ENCODE measurements around the gene FN1. TPM values are rescaled to one million over a fixed set of nuclear protein-coding genes. Genes with fewer than 3 reads are reported as not detected.

Gene FN1
- total RNA-seq, 1 experiment from 2014 or later: 564 TPM

DNA sequence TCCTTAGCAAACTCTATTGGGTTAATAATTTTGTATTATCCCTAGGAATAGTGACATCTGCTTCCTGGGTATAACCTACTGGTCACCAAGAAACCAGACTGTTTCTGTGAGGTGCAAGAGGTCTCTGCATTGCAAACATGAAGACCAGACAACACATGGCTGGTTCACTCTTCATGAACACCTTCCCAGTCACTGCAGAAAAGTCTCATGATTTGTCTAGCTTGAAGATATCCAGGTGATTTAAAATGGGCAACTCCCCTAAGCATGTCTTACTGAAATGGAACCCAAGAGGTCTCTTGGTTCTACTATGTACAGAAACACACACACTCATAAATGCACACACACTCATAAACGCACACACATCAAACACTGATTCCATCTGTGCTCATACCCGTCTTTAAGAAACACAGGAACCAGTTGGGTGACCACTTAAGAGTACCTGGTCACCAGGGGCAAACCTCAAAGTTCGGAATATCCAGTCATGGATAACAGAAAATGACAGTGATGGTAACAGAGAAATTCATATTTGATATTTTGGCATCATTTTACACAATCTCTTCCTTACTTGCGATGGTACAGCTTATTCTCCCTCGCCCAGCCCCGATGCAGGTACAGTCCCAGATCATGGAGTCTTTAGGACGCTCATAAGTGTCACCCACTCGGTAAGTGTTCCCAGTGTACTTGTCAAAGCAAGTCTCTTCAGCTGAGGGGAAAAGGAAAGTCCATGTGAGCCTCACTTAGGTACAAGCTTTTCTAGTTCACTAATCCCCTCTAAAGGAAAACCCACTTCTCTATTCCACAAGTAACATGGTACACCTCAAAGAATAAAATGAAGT, 2.9 kb downstream of the FN1 start:
- Mint-ChIP-seq H3K4me1 (ENCODE audit: insufficient read depth, unreplicated experiment) (peaks cover 29% of the 10 kb centered on the region), H3K36me3 (ENCODE audit: insufficient read depth, unreplicated experiment) (peaks cover 15% of the 10 kb centered on the region), H3K9me3 (ENCODE audit: unreplicated experiment) (no peaks in the 10 kb centered on the region), H3K27ac (ENCODE audit: low read depth, unreplicated experiment) (peak overlapping the region; percentile 91), H3K27me3 (ENCODE audit: insufficient read depth, unreplicated experiment) (no peaks in the 10 kb centered on the region), H3K4me3 (ENCODE audit: unreplicated experiment) (peak overlapping the region; percentile 53)
- BruUV-seq (replicated peaks): no TSS peak
- TF ChIP-seq, protein P1, sequence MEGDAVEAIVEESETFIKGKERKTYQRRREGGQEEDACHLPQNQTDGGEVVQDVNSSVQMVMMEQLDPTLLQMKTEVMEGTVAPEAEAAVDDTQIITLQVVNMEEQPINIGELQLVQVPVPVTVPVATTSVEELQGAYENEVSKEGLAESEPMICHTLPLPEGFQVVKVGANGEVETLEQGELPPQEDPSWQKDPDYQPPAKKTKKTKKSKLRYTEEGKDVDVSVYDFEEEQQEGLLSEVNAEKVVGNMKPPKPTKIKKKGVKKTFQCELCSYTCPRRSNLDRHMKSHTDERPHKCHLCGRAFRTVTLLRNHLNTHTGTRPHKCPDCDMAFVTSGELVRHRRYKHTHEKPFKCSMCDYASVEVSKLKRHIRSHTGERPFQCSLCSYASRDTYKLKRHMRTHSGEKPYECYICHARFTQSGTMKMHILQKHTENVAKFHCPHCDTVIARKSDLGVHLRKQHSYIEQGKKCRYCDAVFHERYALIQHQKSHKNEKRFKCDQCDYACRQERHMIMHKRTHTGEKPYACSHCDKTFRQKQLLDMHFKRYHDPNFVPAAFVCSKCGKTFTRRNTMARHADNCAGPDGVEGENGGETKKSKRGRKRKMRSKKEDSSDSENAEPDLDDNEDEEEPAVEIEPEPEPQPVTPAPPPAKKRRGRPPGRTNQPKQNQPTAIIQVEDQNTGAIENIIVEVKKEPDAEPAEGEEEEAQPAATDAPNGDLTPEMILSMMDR (IDR thresholded peaks at IDR 0.05; ENCODE audit: unreplicated experiment): no peak
- CTCF ChIA-PET: interaction anchor here (0.6 to 1.1 kb wide), 4 partner anchors 10 to 488 kb away, joined by 3 read pairs; no protein-coding TSS in a partner anchor
- DNase-seq (ENCODE audit: unreplicated experiment): no peak
- POLR2A ChIA-PET: interaction anchor here (0.6 to 1.6 kb wide), 5 partner anchors 13 to 232 kb away, joined by 3 to 5 read pairs (median 3); no protein-coding TSS in a partner anchor
- intact Hi-C loops (cut with micrococcal nuclease): no loop called here

DNA sequence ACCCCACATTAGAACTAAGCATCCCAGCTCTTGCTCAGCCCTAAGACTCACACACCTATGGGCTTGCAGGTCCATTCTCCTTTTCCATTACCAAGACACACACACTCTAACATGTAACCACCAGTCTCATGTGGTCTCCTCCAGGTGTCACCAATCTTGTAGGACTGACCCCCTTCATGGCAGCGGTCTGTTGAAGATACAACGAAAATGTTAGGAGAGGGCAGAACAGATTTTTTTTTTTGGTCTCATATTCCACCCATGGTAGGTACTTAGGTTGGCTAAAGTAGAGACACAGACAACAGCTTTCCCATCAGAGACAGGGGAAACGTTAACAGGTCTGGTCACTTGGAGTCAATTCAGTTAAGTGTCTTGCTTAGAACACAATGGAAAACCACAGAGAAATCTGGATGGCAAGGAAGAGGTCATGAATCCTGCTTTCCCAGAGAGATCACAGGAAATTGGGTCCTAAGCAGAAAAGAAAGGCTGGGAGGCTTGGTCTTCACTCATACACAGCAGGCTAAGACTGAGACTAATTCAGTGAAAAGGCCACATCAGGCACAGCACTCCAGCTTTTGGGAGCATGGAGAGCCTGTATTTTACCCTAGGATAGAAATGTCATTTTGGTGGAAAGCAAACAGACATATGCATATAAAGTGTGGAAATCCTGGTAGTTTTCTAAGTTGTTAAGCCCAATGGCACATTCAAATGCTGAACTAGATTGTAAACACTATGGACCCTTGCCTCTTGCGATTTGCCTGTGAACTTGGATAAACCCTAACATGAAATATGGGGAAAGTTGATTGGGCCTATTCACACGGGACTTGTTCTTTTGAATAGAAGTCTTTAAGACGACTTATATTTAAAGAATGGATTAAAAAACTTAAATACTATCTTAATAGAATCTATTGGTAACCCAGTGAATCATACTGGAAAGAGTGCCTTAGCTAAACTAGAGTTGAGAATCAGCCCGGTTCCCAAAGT, 3.8 kb downstream of the FN1 start:
- Mint-ChIP-seq H3K27ac (ENCODE audit: low read depth, unreplicated experiment) (peak overlapping the region; percentile 86), H3K36me3 (ENCODE audit: insufficient read depth, unreplicated experiment) (peaks cover 24% of the 10 kb centered on the region), H3K4me3 (ENCODE audit: unreplicated experiment) (no peak overlapping the region), H3K9me3 (ENCODE audit: unreplicated experiment) (no peaks in the 10 kb centered on the region), H3K27me3 (ENCODE audit: insufficient read depth, unreplicated experiment) (no peaks in the 10 kb centered on the region), H3K4me1 (ENCODE audit: insufficient read depth, unreplicated experiment) (peaks cover 29% of the 10 kb centered on the region)
- BruUV-seq (replicated peaks): no TSS peak
- no peak for DNase-seq (ENCODE audit: unreplicated experiment)
- intact Hi-C loops (cut with micrococcal nuclease): no loop called here
- TF ChIP-seq, protein P1 (IDR thresholded peaks at IDR 0.05; ENCODE audit: unreplicated experiment): no peak
- CTCF ChIA-PET: interaction anchor here (0.6 to 0.8 kb wide), 4 partner anchors 11 to 1388 kb away, joined by 3 read pairs; no protein-coding TSS in a partner anchor
- POLR2A ChIA-PET: interaction anchor here (0.8 to 1.6 kb wide), 6 partner anchors 9 to 499 kb away, joined by 3 to 5 read pairs (median 4); no protein-coding TSS in a partner anchor

DNA sequence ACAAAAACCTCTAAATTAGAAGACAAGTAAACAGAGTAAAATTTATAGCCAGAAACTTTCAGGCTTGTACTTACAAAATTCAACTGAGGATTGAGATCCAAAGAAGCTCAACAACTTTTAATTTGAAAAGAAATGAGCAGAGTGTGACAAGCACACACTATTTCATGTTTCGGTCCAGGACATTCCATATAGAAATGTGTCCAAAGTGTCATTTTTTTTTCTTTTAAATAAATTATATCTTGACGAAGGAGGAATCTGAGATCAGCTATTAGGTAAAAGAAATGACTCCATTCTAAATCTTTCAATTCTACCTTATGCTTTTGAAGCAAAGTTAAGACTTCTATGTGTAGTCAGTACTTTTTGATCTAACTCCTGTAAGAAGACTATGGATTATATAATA, 4.6 kb downstream of the FN1 start:
- intact Hi-C loops (cut with micrococcal nuclease): no loop called here
- TF ChIP-seq, protein P1 (IDR thresholded peaks at IDR 0.05; ENCODE audit: unreplicated experiment): no peak
- DNase-seq (ENCODE audit: unreplicated experiment): no peak
- CTCF ChIA-PET: interaction anchor here (0.6 to 1.1 kb wide), 8 partner anchors 11 to 1387 kb away, joined by 3 to 4 read pairs (median 3); no protein-coding TSS in a partner anchor
- H3K9me3 Mint-ChIP-seq (ENCODE audit: unreplicated experiment): no peaks in the 10 kb centered on the region
- H3K4me3 Mint-ChIP-seq (ENCODE audit: unreplicated experiment): no peak overlapping the region
- POLR2A ChIA-PET: interaction anchor here (0.7 to 1.6 kb wide), 8 partner anchors 10 to 500 kb away, joined by 3 to 9 read pairs (median 4); no protein-coding TSS in a partner anchor
- H3K4me1 Mint-ChIP-seq (ENCODE audit: insufficient read depth, unreplicated experiment): peaks cover 29% of the 10 kb centered on the region
- no TSS peak for BruUV-seq (replicated peaks)
- no peaks in the 10 kb centered on the region for H3K27me3 Mint-ChIP-seq (ENCODE audit: insufficient read depth, unreplicated experiment)
- H3K27ac Mint-ChIP-seq (ENCODE audit: low read depth, unreplicated experiment): peak overlapping the region; percentile 89
- H3K36me3 Mint-ChIP-seq (ENCODE audit: insufficient read depth, unreplicated experiment): peaks cover 24% of the 10 kb centered on the region
